NCI-H2196 treated with DMSO at 0.1 percent for 48 hours (cell line): ENCODE results near the gene SLC25A52.
"Not testable (repeated sequence)": the region's sequence is repeated elsewhere in the genome, so short reads cannot be mapped to it uniquely, and the experiment has no call there.

Experiments
- DNase-seq: peaks from one replicate; lab custom pipeline; 2025; ENCODE audit not compliant: unreplicated experiment; lab: John Stamatoyannopoulos, UW

The SLC25A52 gene

GRCh38 chr18:31760695-31761094, at the start of gene SLC25A52:
Gene SLC25A52 (minus strand): TSS chr18:31760880. CDS start chr18:31760661, 219 bp downstream.
- DNase-seq: no peak

DNA sequence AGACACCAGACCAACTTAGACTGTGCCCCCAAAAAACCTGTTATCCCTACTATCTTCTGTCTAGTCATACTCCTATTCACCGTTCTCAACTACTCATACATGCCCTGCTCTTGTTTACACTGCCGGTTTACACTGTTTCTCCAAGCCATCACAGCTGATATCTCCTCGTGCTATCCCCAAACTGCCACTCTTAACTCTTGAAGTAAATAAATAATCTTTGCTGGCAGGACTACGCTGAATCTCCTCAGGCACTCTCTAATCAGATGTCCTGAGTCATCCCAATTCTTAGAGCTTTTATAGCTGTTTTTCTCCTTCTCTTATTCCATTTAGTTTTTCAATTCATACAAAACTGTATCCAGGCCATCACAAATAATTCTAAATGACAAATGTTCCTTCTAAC, 48.4 kb upstream of the SLC25A52 start:
- not testable (repeated sequence) for DNase-seq

GRCh38 chr18:31801078-31801477, 40.4 kb upstream of the SLC25A52 start:
- DNase-seq: no peak

DNA sequence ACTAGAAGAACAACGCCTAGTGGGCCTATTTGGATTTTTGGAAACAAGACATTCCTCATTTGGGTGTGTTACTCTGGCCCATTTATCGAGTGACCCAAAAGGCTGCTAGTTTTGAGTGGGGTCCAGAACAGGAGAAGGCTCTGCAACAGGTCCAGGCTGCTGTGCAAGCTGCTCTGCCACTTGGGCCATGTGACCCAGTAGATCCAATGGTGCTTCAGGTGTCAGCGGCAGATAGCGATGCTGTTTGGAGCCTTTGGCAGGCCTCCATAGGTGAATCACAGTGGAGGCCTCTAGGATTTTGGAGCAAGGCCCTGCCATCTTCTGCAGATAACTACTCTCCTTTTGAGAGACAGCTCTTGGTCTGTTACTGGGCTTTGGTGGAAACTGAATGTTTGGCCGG, 38.6 kb upstream of the SLC25A52 start:
- not testable (repeated sequence) for DNase-seq

DNA sequence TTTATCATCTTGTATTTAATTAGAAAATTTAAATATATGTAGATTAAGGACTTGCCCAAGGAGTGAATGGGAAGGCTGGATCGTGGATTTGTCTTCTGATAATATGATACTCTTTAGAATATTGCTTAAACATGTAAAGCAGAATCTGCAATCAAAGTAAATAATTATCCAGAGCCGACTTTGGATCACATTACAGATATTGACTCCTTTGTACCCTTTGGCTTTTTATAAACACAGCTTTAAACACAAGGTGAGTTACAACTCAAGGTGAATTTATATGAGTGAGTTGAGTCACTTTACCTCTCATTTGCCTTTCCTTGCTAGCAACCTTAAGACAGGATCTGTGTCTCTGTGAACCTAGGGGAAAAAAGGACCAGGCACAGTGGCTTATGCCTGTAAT, 37.7 kb upstream of the SLC25A52 start:
- DNase-seq: no peak

GRCh38 chr18:31795747-31796146, 35.1 kb upstream of the SLC25A52 start:
- no peak for DNase-seq

DNA sequence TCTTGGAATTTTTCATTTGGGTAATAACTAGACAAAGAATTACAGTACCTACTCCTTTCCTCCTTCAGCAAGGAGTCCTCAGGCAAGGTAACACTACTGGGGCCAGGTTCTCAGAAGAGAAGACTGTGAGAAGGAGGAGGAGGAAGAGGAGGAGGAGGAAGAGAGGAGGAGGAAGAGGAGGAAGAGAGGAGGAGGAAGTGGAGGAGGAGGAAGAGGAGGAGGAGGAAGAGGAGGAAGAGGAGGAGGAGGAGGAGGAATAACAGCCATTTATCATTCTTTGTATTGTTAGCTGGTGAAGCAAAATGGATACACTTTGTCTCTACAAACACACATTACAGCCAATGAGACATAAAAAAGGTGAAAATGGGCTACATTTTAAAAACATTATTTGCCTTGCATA, 32.9 kb upstream of the SLC25A52 start:
- no peak for DNase-seq

GRCh38 chr18:31792580-31792911, 31.9 kb upstream of the SLC25A52 start:
- DNase-seq: no peak

DNA sequence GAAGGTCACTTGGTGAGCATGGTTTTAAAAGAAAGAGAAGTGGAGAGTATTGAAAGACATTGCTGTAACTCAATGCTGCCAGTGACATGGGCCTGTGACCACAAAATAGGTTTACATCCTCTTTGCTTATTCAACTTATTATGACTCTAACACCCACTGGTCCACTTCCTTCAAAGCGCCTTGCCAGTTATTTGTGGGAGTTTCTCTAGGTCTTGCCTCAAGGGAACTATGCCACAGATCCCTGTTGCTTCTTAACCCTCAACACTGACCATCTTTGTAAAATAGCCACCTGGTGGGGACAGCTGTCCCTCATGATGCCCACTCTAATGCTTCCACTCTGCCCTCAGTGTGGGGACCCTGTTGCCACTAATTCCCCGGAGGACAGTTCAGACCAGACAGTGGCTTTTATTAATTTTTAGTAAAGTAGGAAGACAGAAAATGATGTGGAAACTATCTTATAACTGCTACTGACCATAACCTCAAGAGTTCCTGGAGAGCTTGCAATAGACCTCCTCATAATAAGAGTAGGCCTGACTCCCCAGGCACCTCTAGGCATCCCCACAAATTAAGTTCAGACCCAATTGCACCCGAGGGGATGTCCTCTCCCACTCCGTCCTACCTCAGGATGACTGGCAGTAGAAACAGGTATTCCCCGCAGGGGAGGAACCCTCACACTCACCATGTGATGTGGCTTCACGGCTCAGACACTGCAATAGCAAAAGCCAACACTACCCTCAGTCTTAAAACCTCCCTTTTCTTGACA, 31.3 kb upstream of the SLC25A52 start:
- DNase-seq: no peak

GRCh38 chr18:31789409-31789808, 28.7 kb upstream of the SLC25A52 start:
- no peak for DNase-seq

GRCh38 chr18:31783059-31783458, 22.4 kb upstream of the SLC25A52 start:
- no peak for DNase-seq

GRCh38 chr18:31778391-31778950, 17.8 kb upstream of the SLC25A52 start:
- no peak for DNase-seq

GRCh38 chr18:31776093-31776492, 15.4 kb upstream of the SLC25A52 start:
- DNase-seq: no peak

DNA sequence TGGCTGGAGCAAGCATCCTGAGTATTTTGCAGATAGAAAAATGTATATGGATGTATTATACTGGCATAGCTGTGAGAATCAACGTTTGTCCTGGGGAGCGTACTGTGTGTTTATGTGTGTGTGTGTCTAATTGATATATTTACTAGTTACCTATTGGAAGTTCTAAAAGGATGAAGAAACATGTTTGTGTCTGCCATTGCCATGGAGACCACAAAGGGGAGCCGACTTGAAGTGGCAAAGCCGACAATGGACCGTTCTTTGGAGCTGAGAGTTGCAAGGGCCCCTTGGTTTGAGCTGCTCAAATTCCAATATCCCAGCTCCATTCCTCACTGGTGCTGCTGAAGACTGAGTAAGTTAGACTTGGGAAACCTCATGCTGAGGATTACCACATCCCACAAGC, 14.3 kb upstream of the SLC25A52 start:
- DNase-seq: no peak

GRCh38 chr18:31774477-31774785, 13.8 kb upstream of the SLC25A52 start:
- no peak for DNase-seq

DNA sequence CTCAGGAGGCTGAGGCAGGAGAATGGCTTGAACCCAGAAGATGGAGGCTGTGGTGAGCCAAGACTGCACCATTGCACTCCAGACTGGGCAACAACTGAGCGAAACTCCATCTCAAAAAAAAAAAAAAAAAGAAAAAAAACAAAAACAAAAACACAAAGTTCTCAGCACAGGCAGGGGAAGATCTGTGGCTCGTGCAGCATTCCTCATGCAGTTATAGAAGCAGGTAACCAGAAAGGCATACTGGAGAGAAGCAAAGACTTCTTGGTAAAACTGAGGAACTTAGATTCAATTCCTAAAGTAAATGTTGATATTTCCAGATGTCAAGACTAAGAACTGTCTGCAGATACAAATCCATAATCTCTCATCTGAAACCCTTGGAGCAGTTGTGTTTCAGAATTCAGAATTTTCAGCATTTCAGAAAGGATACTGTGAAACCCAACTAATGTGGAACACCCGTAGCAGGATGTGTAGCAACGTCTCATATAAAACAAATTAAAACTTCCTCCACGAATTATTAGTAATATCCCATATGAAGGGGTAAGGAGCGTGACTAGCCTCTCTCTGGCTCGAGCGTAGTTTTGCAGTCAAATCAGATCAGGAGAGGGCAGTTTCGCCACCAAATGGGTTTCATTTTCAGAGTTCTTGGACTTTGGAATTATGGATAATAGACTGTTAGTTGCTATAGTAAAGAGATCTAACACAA, 13.2 kb upstream of the SLC25A52 start:
- DNase-seq: no peak

GRCh38 chr18:31772699-31773098, 12.0 kb upstream of the SLC25A52 start:
- no peak for DNase-seq

DNA sequence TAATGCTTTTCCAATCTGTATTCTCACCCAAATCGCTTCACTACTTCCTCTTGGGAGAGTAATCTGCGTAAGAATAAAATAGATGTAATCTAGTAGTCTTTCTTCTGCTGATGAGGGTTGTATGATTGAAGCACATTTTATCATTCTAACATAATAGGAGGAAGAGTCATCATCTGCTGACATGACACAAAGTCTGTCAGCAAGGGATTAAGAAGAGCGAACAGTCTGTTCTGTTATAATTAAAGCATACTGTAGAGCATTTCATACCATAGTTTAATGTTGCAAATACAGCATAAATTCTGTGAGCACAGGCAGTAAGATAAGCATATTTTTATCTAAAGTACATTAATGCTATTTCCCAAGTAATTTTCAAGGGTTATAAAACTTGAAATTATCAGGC, 10.4 kb downstream of the SLC25A52 start:
- DNase-seq: no peak

DNA sequence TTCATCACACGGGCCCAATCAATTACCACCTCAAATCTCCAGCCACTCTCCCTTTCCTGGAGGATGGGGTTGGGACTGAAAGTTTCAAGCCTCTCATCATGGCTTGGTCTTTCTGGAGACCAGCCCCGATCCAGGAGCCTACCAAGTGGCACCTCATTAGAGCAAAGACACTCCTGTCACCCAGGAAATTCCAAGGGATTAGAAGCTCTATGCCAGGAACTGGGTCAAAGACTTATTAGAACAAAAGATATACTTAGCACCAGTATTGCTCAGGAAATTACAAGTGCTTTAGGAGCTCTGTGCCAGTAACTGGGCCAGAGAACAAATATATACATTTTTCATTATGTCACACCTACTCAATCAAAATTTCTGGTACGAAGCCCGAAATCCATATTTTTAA, 14.3 kb downstream of the SLC25A52 start:
- DNase-seq: no peak

DNA sequence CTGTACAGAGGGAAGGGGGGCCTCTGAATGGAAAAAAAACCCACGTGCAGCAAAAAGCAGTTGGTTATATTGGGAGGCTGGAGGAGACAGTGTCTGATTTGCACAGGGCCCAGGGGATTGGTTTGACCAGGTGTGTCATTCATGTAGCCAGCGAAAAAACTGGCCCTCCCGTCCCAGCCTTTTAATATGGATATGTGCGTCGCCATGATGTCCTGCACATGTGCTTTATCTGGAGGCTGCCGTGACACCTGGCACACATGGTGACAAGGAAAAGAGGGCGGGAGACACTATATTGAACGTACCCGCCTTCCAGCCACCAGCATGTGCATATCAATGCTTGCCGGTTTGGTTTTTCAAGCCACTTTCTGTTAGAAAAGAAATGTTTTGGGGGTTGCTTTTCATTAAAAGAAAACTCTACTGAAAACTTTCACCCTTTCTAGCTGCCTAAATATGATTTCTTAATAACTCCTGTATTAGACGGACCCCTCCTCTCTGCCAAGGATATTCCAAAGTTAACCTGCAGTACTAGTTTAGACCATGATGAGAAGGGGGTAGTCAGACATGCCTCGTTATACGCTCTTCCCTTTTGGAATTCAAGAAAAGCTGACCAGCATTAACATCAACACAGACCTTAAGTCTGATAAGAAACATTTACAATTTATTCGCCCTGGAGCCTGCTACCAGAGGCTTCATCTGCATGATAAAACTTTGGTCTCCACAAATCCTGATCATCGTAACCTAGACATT, 16.2 kb downstream of the SLC25A52 start:
- no peak for DNase-seq

DNA sequence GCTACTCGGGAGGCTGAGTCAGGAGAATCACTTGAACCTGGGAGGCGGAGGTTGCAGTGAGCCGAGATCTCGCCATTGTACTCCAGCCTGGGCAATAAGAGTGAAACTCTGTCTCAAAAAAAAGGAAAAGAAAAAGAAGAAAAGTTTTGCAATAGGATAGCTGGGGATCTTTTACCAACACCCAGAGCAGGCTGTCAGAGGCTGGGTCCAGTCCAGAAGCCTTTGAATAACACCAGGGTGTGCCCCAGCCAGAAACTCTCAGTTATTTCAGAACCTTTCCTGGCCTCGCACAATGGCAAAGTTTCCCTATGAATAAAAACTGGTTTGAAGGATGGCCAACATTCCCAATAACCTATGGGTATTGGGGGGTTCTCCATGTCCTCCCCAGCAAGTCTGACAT, 17.1 kb downstream of the SLC25A52 start:
- not testable (repeated sequence) for DNase-seq
